ENCODE results near the gene LRRTM4. TPM values are rescaled to one million over a fixed set of nuclear protein-coding genes. Genes with fewer than 3 reads are reported as not detected.

Gene LRRTM4
- total and polyA plus RNA-seq, 2 of the 13 experiments (the other 11 are each of a cell fraction or from before 2014, with no cell fraction given): 1.2 TPM

- DNase-seq (ENCODE audit: low spot score): no peak
- ChIA-PET CTCF (ENCODE audit: low intra/inter-chr PET ratio, low total read pairs) (no interaction called here), POLR2A (no interaction called here)
- Histone ChIP-seq H3K4me2 (ENCODE audit: low read depth, low read length) (no peak overlapping the region), H3K36me3 (replicated peaks in 1 of 2; ENCODE audit: control insufficient read depth in 1 of 2, insufficient read depth in 2 of 2, low read length in 2 of 2) (no peaks in the 10 kb centered on the region), H3K79me2 (ENCODE audit: insufficient read depth, low read length) (no peaks in the 10 kb centered on the region), H3K27ac (ENCODE audit: extremely low read length, insufficient read depth, low read length) (no peak overlapping the region), H2AFZ (ENCODE audit: low read length) (no peak overlapping the region), H3K27me3 (ENCODE audit: control insufficient read depth in 1 of 2, insufficient read depth in 2 of 2, low read length in 2 of 2) (no peaks in the 10 kb centered on the region), H3K4me3 (replicated peaks in 1 of 3; ENCODE audit: insufficient read depth in 1 of 3, low read depth in 2 of 3, low read length in 3 of 3) (no peak overlapping the region), H3K9me3 (ENCODE audit: low read length) (no peaks in the 10 kb centered on the region), H4K20me1 (ENCODE audit: insufficient read depth, low read length) (no peaks in the 10 kb centered on the region), H3K4me1 (ENCODE audit: insufficient read depth, low read length) (no peaks in the 10 kb centered on the region), H3K9ac (ENCODE audit: insufficient read depth, low read depth, low read length) (no peak overlapping the region)
- WGBS (ENCODE audit: low lambda C conversion rate): 5% methylated on average over 4 of the region's 7 CpGs
- intact Hi-C loops (cut with micrococcal nuclease; ENCODE audit: unreplicated experiment) (no loop called here), in situ Hi-C loops (cut with HindIII; ENCODE audit: extremely low pct_ligation_motif_present, low pct_unique_long_range_greater_than_20kb) (no loop called here)
- ATAC-seq: peak; percentile 44; the same call in 2 of the 3 replicates
- no peak for TF ChIP-seq SOX13 (IDR thresholded peaks at IDR 0.05)
- no peak for TF ChIP-seq SOX13 (CRISPR knock-in tag; conservative IDR thresholded peaks at IDR 0.05 in 1 of 2, IDR thresholded peaks at IDR 0.05 in 1 of 2)
- TF ChIP-seq THAP11 (CRISPR knock-in tag; IDR thresholded peaks at IDR 0.05): no peak
- no peak for TF ChIP-seq HES4 (CRISPR knock-in tag; IDR thresholded peaks at IDR 0.05; ENCODE audit: borderline replicate concordance)
- no peak for TF ChIP-seq SRF (IDR thresholded peaks at IDR 0.05; ENCODE audit: low read depth, low read length)
- no peak for TF ChIP-seq ZBTB21 (CRISPR knock-in tag; IDR thresholded peaks at IDR 0.05)
- TF ChIP-seq SIX1 (CRISPR knock-in tag; IDR thresholded peaks at IDR 0.05; ENCODE audit: borderline replicate concordance): no peak
- no peak for TF ChIP-seq ERF (CRISPR knock-in tag; IDR thresholded peaks at IDR 0.05)
- no peak for TF ChIP-seq POGZ (CRISPR knock-in tag; IDR thresholded peaks at IDR 0.05)
- no peak for TF ChIP-seq KDM5B (CRISPR knock-in tag; IDR thresholded peaks at IDR 0.05; ENCODE audit: borderline replicate concordance)
- TF ChIP-seq, protein P1, sequence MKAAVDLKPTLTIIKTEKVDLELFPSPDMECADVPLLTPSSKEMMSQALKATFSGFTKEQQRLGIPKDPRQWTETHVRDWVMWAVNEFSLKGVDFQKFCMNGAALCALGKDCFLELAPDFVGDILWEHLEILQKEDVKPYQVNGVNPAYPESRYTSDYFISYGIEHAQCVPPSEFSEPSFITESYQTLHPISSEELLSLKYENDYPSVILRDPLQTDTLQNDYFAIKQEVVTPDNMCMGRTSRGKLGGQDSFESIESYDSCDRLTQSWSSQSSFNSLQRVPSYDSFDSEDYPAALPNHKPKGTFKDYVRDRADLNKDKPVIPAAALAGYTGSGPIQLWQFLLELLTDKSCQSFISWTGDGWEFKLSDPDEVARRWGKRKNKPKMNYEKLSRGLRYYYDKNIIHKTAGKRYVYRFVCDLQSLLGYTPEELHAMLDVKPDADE (CRISPR knock-in tag; IDR thresholded peaks at IDR 0.05): no peak
- TF ChIP-seq THRA (CRISPR knock-in tag; IDR thresholded peaks at IDR 0.05; ENCODE audit: borderline replicate concordance): no peak
- no peak for TF ChIP-seq YEATS4 (CRISPR knock-in tag; IDR thresholded peaks at IDR 0.05; ENCODE audit: borderline replicate concordance)
- TF ChIP-seq HOXD1 (CRISPR knock-in tag; IDR thresholded peaks at IDR 0.05): no peak
- TF ChIP-seq ZBTB7A (CRISPR knock-in tag; IDR thresholded peaks at IDR 0.05): no peak
- TF ChIP-seq PAWR (CRISPR knock-in tag; IDR thresholded peaks at IDR 0.05; ENCODE audit: borderline replicate concordance): no peak
- FAIRE-seq: no peak
- no TSS peak for BruUV-seq (replicated peaks)
Measured at GRCh38 chr2:77488141-77488540, 34.0 kb downstream of the LRRTM4 start.
